ENCODE measurements around the gene CLIC5. TPM values are rescaled to one million over a fixed set of nuclear protein-coding genes. Genes with fewer than 3 reads are reported as not detected.

The CLIC5 gene
- total RNA-seq, 1 experiment from 2014 or later: 0.05 TPM

- no peak overlapping the region for H3K4me3 ChIP-seq (ENCODE audit: low read depth in 2 of 2, low read length in 2 of 2)
- ChIA-PET CTCF (no interaction called here), POLR2A (no interaction called here)
- no peaks in the 10 kb centered on the region for H3K36me3 ChIP-seq (ENCODE audit: control insufficient read depth, insufficient read depth, low read length)
- ATAC-seq (no peak), DNase-seq (ENCODE audit: low read depth, low spot score) (no peak)
- intact Hi-C loops (cut with micrococcal nuclease; ENCODE audit: unreplicated experiment): no loop called here
- TF ChIP-seq TCF7L2 (IDR thresholded peaks at IDR 0.05; ENCODE audit: low read depth, low read length) (no peak), POLR2AphosphoS5 (IDR thresholded peaks at IDR 0.05; ENCODE audit: low read depth, low read length) (no peak), CTCF (IDR thresholded peaks at IDR 0.05) (no peak), REST (IDR thresholded peaks at IDR 0.05; ENCODE audit: insufficient read depth in 1 of 2, low read depth in 2 of 2, low read length in 1 of 2) (no peak), SIN3A (IDR thresholded peaks at IDR 0.05; ENCODE audit: borderline replicate concordance, insufficient read depth, low read depth, low read length) (no peak)
- H3K27ac ChIP-seq (ENCODE audit: low read length): no peak overlapping the region
- no peaks in the 10 kb centered on the region for H3K27me3 ChIP-seq (ENCODE audit: control insufficient read depth, insufficient read depth, low read length)
- H3K4me1 ChIP-seq (ENCODE audit: control insufficient read depth, insufficient read depth, low read length): no peaks in the 10 kb centered on the region
- in situ Hi-C loops (cut with HindIII; ENCODE audit: low pct_unique_long_range_greater_than_20kb, low sequenced_read_pairs): no loop called here
- H3K9me3 ChIP-seq (ENCODE audit: control insufficient read depth, insufficient read depth, low read depth, low read length): no peaks in the 10 kb centered on the region
- BruUV-seq (replicated peaks): no TSS peak
These were observed 176.7 kb downstream of the CLIC5 start for GRCh38 chr6:45838996-45839395.

DNA sequence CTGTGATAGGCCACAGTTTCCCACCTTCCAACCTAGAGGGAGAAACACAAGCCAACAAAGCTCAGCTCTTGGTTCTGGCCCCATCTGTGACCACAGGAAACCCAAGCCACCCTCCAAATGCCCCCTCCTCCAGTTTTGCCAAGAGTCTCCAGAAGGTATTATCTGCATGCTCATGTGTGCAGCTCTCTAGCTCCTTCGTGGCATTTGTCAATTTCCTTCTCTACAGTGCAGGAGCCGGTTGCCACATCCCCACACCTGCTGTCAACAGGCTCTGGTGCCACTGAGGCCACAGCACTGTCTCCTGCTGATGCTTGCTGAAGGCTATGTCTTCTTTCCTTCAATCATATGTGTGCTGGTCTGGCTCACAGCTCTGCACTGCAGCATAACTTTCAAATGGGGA, 177.2 kb downstream of the CLIC5 start:
- ChIA-PET CTCF (no interaction called here), POLR2A (no interaction called here)
- intact Hi-C loops (cut with micrococcal nuclease; ENCODE audit: unreplicated experiment) (no loop called here), in situ Hi-C loops (cut with HindIII; ENCODE audit: low pct_unique_long_range_greater_than_20kb, low sequenced_read_pairs) (no loop called here)
- DNase-seq (ENCODE audit: low read depth, low spot score) (no peak), ATAC-seq (no peak)
- Histone ChIP-seq H3K4me3 (ENCODE audit: low read depth in 2 of 2, low read length in 2 of 2) (no peak overlapping the region), H3K27ac (ENCODE audit: low read length) (no peak overlapping the region), H3K4me1 (ENCODE audit: control insufficient read depth, insufficient read depth, low read length) (no peaks in the 10 kb centered on the region), H3K9me3 (ENCODE audit: control insufficient read depth, insufficient read depth, low read depth, low read length) (no peaks in the 10 kb centered on the region), H3K27me3 (ENCODE audit: control insufficient read depth, insufficient read depth, low read length) (no peaks in the 10 kb centered on the region), H3K36me3 (ENCODE audit: control insufficient read depth, insufficient read depth, low read length) (no peaks in the 10 kb centered on the region)
- no peak for TF ChIP-seq POLR2AphosphoS5 (IDR thresholded peaks at IDR 0.05; ENCODE audit: low read depth, low read length)
- TF ChIP-seq TCF7L2 (IDR thresholded peaks at IDR 0.05; ENCODE audit: low read depth, low read length): no peak
- TF ChIP-seq CTCF (IDR thresholded peaks at IDR 0.05): no peak
- TF ChIP-seq SIN3A (IDR thresholded peaks at IDR 0.05; ENCODE audit: borderline replicate concordance, insufficient read depth, low read depth, low read length): no peak
- TF ChIP-seq REST (IDR thresholded peaks at IDR 0.05; ENCODE audit: insufficient read depth in 1 of 2, low read depth in 2 of 2, low read length in 1 of 2): no peak
- no TSS peak for BruUV-seq (replicated peaks)

Measured in Panc1 (cell line).